PC-9 (cell line): ENCODE measurements around the gene LCA5. TPM values are rescaled to one million over a fixed set of nuclear protein-coding genes. Genes with fewer than 3 reads are reported as not detected.

Experiments
- BruUV-seq: library from RNA; stranded (reverse); fragments of 400-500 nt; replicated peaks from 2 replicates; lab custom pipeline; 2021; lab: Mats Ljungman, UMichigan
- CTCF ChIA-PET: fragments of 300-600 bp; sonication (Branson Sonifier 250); formaldehyde crosslinking; loops from one replicate; lab custom pipeline; 2022; ENCODE audit warnings: antibody characterized with exemption; lab: Charles Lee
- POLR2A ChIA-PET: fragments of 300-600 bp; sonication (Branson Sonifier 250); formaldehyde crosslinking; loops from one replicate; lab custom pipeline; 2022; ENCODE audit warnings: antibody characterized with exemption; ENCODE audit not compliant: unreplicated experiment; lab: Charles Lee
- DNase-seq, 2 experiments: peaks; one replicate each; pipeline versions ENCODE4 v3.0.0 to v3.0.0-alpha.2; 2015 to 2022; ENCODE audit warnings: mixed read lengths in 1 of 2
- H2AFZ ChIP-seq: fragments of 200-600 bp; sonication (generic); 2 replicates; pipeline ENCODE4 v1.8.1; 2017; ENCODE audit warnings: antibody characterized with exemption
- H3F3A ChIP-seq: fragments of 200-600 bp; sonication (generic); 2 replicates; pipeline ENCODE4 v1.8.1; 2017; ENCODE audit warnings: antibody characterized with exemption, mild to moderate bottlenecking, low read depth; ENCODE audit not compliant: insufficient read depth
- H3K27ac ChIP-seq: fragments of 200-600 bp; sonication (generic); 2 replicates; pipeline ENCODE4 v1.6.1; 2016; ENCODE audit warnings: mixed run types
- H3K27me3 ChIP-seq: fragments of 200-600 bp; sonication (generic); 2 replicates; pipeline ENCODE4 v1.6.1; 2016; ENCODE audit warnings: low read depth, mixed run types; ENCODE audit not compliant: insufficient read depth
- H3K36me3 ChIP-seq: fragments of 200-600 bp; sonication (generic); 2 replicates; pipeline ENCODE4 v1.6.1; 2016; ENCODE audit warnings: low read depth, mixed run types
- H3K4me1 ChIP-seq: fragments of 200-600 bp; sonication (generic); replicated peaks from 2 replicates; pipeline ENCODE4 v1.6.1; 2016; ENCODE audit warnings: mixed run types; ENCODE audit not compliant: insufficient read depth
- H3K4me2 ChIP-seq: fragments of 200-600 bp; sonication (generic); 2 replicates; pipeline ENCODE4 v1.6.1; 2017; ENCODE audit warnings: mixed run types
- H3K4me3 ChIP-seq: fragments of 200-600 bp; sonication (generic); 2 replicates; pipeline ENCODE4 v1.6.1; 2016; ENCODE audit warnings: mixed run types
- H3K79me2 ChIP-seq: fragments of 200-600 bp; sonication (generic); 2 replicates; pipeline ENCODE4 v1.6.1; 2017; ENCODE audit warnings: low read depth, mixed run types
- H3K9me2 ChIP-seq: fragments of 200-600 bp; sonication (generic); 2 replicates; pipeline ENCODE4 v1.8.1; 2017; ENCODE audit warnings: mild to moderate bottlenecking; ENCODE audit not compliant: insufficient read depth
- H3K9me3 ChIP-seq: fragments of 200-600 bp; sonication (generic); 2 replicates; pipeline ENCODE4 v1.8.1; 2016; ENCODE audit warnings: low read depth; ENCODE audit not compliant: insufficient read depth
- H4K20me1 ChIP-seq: fragments of 200-600 bp; sonication (generic); 2 replicates; pipeline ENCODE4 v1.8.1; 2017; ENCODE audit not compliant: insufficient read depth
- CTCF ChIP-seq: fragments of 200-600 bp; sonication (generic); conservative IDR thresholded peaks from 2 replicates; pipeline ENCODE4 v1.6.1; 2017; ENCODE audit warnings: mixed run types, antibody characterized with exemption, mild to moderate bottlenecking, moderate library complexity
- EZH2 ChIP-seq: fragments of 200-600 bp; sonication (generic); IDR thresholded peaks from 2 replicates; pipeline ENCODE4 v1.8.0; 2017; ENCODE audit warnings: antibody characterized with exemption, low read depth
- intact Hi-C: fragments of 100-400 bp; cut with micrococcal nuclease; formaldehyde crosslinking; loops from one replicate; pipeline ENCODE4 v1.10.0; 2022; ENCODE audit not compliant: unreplicated experiment
- total RNA-seq: library from RNA; stranded (reverse); gene quantifications from 2 replicates; pipeline ENCODE4 v1.2.3, GENCODE V29; 2021

LCA5 gene
- total RNA-seq, 1 experiment from 2014 or later: 5.4 TPM

DNA sequence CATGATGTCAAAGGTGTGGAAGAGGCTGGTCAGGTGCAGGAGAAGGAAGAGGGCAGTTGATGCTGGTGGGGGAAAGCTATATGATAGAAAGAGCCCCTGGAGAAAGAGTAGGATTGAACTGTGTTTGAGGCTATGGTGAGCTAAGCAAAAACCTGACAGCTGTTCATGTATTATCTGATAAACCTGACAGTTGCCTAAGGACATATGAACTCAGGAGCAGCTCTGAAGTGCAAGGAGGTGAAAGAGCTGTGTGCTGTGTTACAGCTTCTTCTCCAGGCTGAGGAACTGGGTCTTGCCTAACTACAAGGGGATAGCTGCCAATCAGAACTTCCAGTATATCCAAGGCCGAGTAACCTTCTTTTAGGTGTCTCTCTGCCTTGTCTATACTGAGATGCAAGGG is 81.8 kb downstream of the LCA5 start:
- TF ChIP-seq EZH2 (no peak), CTCF (no peak)
- Histone ChIP-seq H3K4me3 (no peak overlapping the region), H3K36me3 (no peaks in the 10 kb centered on the region), H3K27ac (no peak overlapping the region), H3F3A (peaks cover 8% of the 10 kb centered on the region; the same call in 1 of the 2 replicates), H3K9me2 (no peaks in the 10 kb centered on the region), H2AFZ (no peak overlapping the region), H3K4me1 (peaks cover 14% of the 10 kb centered on the region; the same call in 1 of the 2 replicates), H3K79me2 (no peaks in the 10 kb centered on the region), H3K27me3 (no peaks in the 10 kb centered on the region), H3K4me2 (no peak overlapping the region), H4K20me1 (no peaks in the 10 kb centered on the region), H3K9me3 (no peaks in the 10 kb centered on the region)
- POLR2A ChIA-PET: no interaction called here
- BruUV-seq: no TSS peak
- CTCF ChIA-PET: no interaction called here
- no peak for DNase-seq
- intact Hi-C loops: no loop called here

DNA sequence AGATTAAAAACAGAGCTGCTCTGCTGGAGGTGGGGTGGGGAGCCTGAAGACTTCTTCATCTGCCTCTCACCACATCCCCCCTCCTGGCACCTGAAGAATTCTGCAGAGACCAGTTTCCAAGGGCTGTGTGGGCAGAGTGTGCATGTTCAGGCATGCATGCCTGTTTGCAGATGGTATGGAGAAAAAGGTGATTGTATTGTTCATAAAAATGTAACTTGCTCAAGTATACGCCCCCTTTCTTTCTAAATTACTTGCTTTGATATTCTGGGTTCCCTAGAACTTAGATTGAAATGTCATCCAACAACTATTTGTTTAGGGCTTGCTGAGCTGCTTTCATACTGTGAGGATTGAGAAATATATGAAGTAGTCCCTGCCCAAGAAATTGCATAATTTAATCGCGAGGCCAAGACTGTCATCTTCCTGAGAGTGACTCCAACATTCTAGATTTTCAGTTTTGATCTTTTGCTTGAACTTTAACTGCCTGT is 83.6 kb downstream of the LCA5 start:
- TF ChIP-seq EZH2 (no peak), CTCF (no peak)
- Histone ChIP-seq H3K36me3 (no peaks in the 10 kb centered on the region), H3F3A (peaks cover 8% of the 10 kb centered on the region; the same call in 1 of the 2 replicates), H3K27ac (no peak overlapping the region), H3K27me3 (no peaks in the 10 kb centered on the region), H3K79me2 (no peaks in the 10 kb centered on the region), H3K4me2 (peak overlapping the region; percentile 38; the same call in 1 of the 2 replicates), H3K4me3 (no peak overlapping the region), H3K9me2 (no peaks in the 10 kb centered on the region), H4K20me1 (no peaks in the 10 kb centered on the region), H2AFZ (peak overlapping the region; percentile 75), H3K9me3 (no peaks in the 10 kb centered on the region), H3K4me1 (peaks cover 14% of the 10 kb centered on the region; the same call in 1 of the 2 replicates)
- intact Hi-C loops: no loop called here
- CTCF ChIA-PET: interaction anchor here (1.0 kb wide), 2 partner anchors 10 to 219 kb away, joined by 3 read pairs; no protein-coding TSS in a partner anchor
- POLR2A ChIA-PET: interaction anchor here (0.6 to 0.7 kb wide), 4 partner anchors 283 to 1646 kb away, joined by 5 to 11 read pairs (median 6); no protein-coding TSS in a partner anchor
- peak; percentile 61 to 74 for DNase-seq
- no TSS peak for BruUV-seq

DNA sequence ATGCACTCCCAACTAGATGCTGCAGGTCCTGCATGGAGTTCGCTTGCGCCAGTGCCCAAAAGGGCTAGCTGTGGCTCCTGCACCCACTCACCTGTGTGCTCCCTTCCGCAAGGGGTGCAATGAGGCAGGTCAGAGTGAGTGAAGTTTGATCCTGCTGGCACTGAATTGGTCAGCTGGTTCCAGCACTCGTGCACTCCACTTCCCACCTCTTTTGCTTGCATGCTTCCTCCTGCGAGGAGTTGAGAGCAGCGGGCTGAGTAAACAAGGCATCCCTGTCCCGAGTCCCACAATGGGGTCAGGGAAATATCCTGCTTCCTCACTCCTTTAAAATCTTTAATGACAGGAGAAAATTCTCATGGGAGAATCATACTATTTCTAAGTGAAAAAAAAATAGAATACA is 86.2 kb downstream of the LCA5 start:
- ChIA-PET POLR2A (no interaction called here), CTCF (no interaction called here)
- no peaks in the 10 kb centered on the region for H3K9me3 ChIP-seq
- TF ChIP-seq CTCF (no peak), EZH2 (no peak)
- BruUV-seq: no TSS peak
- H3K27me3 ChIP-seq: no peaks in the 10 kb centered on the region
- H4K20me1 ChIP-seq: no peaks in the 10 kb centered on the region
- intact Hi-C loops: no loop called here
- H2AFZ ChIP-seq: no peak overlapping the region
- peaks cover 14% of the 10 kb centered on the region; the same call in 1 of the 2 replicates for H3K4me1 ChIP-seq
- H3K9me2 ChIP-seq: no peaks in the 10 kb centered on the region
- H3K79me2 ChIP-seq: no peaks in the 10 kb centered on the region
- no peak for DNase-seq
- no peak overlapping the region for H3K4me3 ChIP-seq
- no peaks in the 10 kb centered on the region for H3K36me3 ChIP-seq
- no peak overlapping the region for H3K4me2 ChIP-seq
- no peak overlapping the region for H3K27ac ChIP-seq
- H3F3A ChIP-seq: peaks cover 8% of the 10 kb centered on the region; the same call in 1 of the 2 replicates
